GM18498 (cell line): Measurements from ENCODE around the gene MLYCD.

ENCODE experiments used
- ATAC-seq: cut with Tn5 transposase; IDR thresholded peaks from one replicate; pipeline ENCODE4 v1.9.1; 2021; ENCODE audit warnings: mild to moderate bottlenecking, moderate library complexity; ENCODE audit not compliant: unreplicated experiment

MLYCD gene

DNA sequence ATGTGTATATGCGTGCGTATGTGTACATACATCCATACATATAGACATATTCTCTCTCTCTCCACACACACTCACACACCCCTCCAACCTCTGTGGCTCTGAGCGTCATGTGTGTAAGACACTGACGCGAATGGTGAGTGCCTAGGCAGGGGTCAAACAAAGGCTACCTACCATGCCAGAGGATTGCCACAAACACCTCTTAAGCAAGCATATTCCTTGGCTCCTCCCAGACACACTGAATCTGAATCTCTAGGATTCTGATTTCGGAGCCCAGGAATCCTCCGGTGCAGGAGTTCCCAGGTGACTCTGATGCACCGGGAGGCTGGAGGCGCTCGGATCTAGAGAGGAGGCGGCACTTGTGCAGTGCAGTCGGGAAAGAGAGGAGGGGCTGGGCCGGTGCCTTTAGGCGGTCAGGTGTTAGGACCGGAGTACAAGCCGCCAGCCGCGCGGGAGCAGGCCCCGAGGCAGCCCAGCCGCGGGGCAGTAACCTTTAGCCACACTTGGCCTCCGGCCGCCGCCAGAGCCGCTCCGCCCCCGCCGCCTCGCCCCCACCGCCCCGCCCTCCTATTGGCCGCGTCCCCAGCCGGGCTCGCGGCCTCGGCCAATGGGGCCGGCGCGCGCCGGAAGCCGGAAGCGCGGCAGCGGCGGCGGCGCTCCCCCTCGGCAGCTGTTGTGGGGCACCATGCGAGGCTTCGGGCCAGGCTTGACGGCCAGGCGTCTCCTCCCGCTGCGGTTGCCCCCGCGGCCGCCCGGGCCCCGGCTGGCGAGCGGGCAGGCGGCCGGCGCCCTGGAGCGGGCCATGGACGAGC lies at the start of gene MLYCD:
Gene MLYCD, plus strand, starts transcription at position 653 of the 809 bp plus-strand sequence. Its CDS starts 30 bp downstream, at position 683.
- peak; percentile 93 for ATAC-seq

DNA sequence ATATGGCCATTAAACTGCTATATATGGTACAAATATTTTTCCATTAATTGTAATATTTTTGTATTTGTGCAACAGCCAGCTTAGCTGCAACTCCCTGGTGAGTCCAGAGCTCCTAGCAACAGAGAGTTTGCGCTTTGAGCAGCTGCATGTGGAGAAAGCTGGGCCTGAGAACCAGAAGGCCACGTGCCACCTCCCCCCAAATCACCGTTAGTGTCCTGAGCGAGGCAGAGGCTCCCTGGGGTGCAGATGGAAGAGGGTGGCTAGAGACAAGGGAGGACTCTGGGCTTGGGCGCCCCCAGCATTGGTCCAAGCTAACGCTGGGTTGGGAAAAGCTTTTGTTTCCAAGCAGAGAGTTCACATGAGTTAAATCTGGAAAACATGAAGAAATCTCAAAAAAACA lies 49.5 kb upstream of the MLYCD start:
- no peak for ATAC-seq

DNA sequence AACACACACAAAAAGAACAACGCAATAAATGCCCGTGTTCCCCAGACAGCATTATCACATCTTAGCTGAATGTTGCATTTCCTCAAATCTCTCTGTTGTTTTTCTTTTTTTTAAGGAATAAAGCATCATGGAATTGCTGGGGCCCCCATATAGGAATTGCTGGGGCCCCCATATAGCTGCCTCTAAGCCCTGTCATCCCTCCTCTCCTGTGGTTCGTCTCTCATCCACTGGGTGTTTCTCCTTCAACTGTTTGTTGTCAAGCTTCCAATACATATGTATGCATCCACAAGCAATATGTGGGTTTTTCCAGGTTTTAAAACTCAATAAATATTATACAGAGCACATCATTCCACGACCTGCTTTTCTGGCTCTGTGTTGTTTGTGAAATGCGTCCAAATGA lies 48.0 kb upstream of the MLYCD start:
- ATAC-seq: no peak

DNA sequence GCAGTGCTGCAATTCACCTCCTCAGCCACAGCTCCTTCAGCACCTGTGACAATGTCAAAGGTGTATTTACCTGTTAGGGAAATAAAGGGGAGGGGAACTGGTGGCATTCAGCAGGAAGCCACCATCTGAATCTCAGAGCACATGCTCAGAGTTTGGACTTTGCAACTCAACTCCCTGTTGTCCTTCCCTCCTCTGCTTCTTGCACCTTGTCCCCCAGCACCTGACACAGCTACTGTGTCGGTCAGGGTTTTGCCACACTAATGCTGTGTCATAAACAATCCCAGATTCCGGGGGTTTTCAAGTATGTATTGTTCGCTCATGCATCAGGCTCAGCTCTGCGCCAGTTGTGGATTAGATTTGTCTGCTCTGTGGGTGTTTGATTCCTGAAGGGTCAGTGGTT lies 47.4 kb upstream of the MLYCD start:
- ATAC-seq: no peak

DNA sequence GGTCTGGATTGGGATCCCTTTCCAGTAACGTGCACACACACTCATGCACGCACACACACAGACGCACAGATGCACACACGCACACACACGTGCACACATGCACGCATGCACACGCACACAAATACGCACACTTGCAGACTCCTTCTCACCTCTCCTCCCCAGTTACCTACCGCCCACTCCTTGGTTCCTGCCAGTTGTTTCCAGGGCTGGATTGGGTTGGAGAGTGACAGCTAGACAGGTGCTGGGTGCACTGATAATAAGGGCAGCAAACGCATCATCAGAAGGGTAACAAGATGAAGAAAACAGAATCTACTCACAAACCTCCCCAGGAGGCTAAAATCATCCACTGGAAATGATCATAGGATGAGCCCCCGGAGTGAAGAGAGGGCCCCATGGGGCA lies 46.1 kb upstream of the MLYCD start:
- ATAC-seq: no peak

DNA sequence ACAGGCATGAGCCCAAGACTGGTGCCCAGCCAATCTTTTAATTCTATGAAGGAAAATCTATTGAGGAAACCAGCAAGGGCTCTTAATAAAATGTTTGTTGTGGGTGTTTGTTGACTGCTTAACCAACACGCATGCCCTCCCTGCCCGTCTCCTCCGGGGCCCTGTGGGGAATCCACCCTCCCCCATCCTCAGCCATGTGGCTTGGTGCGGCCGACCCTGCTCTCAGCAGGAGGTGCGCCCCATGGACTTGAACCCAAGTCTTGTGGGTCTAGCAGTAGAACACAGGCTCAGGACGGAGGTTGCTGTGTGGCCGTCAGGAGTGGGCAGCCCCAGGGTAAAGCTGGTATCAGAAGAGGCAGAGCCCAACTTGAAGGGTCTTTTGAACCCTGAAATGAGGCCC lies 45.1 kb upstream of the MLYCD start:
- no peak for ATAC-seq

DNA sequence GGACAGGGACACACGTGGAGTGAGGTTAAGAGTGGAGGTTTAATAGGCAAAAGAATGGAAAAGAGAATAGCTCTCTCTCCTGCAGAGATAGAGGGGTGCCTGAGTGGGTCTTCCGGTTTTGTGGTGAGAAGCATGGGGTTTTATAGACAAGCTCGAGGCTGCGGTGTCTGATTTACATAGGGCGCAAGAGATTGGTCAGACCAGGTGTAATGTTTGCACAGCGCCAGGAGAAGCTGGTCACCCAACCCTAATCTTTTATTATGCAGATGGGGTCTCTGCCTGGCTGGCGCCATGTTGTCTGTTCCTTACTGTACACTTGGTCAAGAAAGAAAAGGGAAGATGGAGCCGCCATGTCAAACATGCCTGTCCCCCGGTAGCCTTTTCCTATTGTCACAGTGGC lies 44.5 kb upstream of the MLYCD start:
- no peak for ATAC-seq

DNA sequence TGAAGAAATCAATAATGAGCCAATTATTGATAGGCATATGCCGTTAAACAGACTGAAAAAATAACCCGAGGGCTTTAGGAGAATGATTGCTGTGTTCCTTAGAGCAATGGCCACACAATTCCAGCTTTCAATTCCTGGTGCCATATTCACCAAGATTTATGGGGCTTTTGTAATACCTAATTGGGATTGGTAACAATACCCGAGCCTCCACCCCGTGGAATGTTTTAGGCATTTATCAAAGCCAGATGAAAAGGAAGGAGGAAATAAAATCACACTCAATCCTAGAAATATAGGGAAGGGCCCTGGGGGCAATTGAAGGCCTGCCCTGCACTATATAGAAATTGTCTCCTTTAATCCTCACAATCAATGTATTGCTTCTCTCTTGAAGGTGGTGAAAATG lies 42.1 kb upstream of the MLYCD start:
- no peak for ATAC-seq

DNA sequence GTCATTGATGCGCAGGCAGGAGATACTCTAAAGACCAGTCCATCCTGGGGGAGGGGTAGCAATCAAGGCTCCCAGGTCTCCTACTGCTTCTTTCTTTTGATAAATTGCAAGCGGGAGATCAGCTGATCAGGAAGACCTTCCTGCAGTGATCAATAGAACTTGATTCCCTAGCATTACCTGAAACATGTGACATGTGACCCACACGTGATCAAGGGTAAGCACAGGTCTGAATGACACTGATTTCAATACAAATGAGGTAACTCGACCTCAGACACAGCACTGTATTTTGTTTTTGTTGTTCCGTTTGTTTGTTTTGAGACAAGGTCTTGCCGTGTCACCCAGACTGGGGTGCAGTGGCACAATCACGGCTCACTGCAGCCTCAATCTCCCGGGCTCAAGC lies 39.6 kb upstream of the MLYCD start:
- no peak for ATAC-seq

DNA sequence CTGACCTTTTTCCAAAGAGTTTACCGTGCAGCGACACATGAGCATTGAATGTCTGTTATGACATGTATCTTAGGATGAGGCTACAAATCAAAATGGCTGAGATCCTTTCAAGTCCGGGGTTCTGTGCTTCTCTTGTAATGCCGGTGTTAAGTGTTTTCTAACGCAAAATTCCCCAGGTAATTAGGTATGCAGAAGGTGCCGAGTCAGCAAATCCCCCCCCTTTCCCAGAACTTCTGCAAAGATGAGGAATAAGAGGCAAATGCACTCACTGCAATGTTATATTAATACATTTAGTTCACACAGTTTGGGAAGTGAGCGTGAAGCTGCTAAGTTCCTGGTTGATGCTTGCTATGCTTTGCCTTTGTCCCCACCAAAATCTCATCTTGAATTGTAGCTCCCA lies 36.3 kb upstream of the MLYCD start:
- ATAC-seq: no peak

DNA sequence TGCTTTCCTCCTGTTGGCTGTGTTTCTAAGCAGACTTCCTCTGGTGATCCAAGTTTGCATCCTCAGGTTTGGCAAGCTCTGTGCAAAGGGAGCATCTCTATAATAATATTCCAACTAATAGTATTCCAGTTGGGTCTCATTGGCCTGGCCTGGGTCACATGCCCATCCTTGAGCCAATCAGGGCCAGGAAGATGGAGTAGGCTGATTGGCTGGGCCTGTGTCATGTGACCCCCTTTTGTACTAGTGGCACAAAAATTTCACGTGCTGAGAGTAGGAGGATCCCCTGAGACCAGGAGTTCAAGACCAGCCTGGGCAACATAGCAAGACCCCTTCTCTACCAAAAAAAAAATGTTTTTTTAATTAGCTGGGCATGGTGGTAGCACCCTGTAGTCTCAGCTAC lies 35.2 kb upstream of the MLYCD start:
- no peak for ATAC-seq

DNA sequence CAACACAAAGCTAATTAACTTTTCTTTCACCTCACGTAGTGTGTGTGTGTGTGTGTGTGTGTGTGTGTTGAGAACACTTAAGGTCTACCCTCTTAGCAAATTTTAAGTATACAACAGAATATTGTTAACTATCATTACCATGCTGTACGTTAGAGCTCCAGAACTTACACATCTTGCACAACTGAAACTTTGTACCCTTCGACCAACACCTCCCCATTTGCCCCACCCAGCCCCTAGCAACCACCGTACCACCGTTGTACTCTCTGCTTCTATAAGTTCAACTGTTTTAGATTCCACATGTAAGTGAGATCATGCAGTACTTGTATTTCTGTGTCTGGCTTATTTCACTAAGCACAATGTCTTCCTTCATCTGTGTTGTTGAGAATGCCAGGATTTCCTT lies 28.1 kb upstream of the MLYCD start:
- ATAC-seq: no peak

DNA sequence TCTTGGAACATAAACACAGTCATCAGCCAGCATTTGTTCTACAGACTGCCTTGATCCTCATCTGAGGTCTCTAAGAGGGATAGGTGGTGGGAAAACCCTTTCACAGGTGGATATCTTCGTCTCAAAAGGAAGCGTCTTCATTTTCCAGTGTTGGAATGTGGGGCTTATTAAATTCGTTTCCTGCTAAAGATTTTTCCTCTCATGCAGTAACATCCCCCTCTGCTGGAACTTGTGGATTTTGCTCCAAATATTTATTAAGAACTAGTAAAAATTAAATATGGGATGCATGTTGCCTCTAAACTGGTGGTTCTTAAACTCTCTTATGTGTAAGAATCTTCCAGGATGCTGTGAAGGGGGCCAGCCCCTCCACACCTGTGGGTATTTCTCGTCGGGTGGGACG lies 20.1 kb upstream of the MLYCD start:
- no peak for ATAC-seq

DNA sequence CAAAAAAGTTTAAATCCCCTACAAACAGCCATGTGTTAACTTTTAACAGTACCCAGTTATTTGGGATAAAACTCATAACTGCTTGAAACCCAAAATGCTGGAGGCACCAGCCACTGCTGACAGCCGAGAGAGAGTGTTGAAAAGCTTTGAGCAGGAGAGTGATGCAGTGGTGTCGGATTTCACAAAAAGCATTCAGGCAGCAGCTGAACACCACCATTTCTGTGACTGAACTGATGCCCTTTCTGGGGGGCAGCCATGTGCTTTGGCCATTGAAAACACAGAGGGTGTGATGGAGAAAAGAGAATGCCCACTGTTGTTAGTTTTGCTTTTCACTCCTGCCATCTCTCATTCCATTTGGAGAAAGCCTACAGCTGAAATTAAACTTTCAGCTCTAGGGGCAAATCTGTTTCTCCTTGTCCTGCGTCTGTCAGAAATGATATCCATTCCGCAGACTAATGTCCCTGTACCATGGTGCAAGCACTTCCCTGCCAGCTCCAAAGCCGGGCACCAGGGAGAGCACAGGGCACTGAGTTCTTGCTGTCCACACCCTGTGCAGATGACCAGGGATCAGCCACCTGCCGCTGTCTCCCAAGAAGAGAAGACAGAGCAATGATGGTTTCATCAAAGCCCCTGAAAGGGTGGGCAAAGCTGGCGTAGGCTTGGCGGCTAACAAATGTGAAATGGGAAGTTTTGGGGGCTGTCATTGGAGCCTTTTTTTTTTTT lies 16.6 kb upstream of the MLYCD start:
- no peak for ATAC-seq

DNA sequence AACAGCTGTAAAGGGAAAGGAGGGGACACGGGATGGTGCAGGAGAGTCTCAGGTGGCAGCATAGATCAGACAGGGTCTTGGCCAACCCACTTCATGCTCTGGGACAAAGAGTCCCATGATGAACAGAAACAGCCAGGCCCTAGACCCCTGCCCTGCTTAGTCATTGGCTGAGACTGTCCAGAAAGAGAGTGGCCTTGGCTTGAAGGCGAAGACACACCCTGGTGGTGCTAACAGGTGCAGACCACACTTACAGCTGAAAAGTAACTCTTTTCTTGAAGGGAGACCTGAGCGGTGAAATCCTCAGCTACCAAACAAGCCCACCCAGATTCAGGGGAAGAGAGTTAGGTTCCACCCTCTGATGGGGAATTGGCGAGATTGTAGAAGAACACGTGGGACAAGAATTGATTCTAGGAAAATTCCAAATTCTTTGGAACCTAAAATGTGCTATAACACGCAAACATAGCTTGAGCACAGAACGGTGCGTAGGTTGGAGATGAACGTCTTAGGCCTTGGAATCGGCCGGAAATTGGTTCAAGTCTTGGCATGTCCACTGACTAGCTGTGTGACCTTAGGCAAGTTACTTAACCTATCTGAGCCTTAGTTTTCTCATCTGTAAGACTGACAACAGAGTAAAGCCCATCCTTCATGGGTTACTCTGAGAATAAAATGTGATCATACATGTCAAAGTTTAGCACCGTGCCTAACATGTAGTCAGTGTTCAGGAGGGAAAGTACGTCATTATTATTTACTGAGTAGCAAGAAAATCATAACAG lies 12.5 kb upstream of the MLYCD start:
- no peak for ATAC-seq

DNA sequence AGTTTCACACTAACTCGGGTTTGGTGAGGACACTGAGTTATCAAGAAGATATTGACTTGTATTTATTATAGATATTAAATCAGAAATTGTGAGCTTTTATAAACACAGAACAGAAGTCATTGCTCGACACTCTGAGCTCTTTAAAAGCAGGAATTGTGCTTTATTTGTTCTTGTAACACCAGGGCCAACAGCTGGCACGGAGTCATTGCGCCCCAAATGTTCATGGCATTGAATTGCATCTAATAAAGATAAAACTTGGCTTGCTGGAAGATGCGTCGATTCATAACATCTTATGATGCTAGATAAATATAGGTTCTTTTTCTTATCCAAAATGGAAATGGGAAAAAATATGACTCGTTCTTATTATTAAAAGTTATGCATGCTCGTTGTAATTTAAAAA lies 11.8 kb upstream of the MLYCD start:
- ATAC-seq: no peak

DNA sequence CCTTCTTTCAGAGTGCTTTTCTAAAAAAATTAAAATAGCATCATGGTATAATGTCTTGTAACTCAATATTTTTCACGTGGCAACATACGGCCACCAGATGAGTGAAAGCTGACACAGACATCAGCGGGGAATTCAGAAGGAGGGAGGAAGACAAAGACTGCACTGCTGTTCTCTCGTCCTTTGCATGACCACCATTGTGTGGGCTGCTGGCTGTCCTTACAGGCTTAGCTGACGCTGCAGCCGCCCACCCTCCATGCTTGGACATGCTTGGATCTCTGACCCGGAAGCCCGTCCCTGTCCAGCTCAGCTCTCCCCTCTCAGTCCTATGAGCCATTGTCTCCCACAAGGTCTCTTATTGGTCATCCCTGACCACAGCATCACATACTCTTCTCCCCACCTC lies 11.4 kb upstream of the MLYCD start:
- no peak for ATAC-seq

DNA sequence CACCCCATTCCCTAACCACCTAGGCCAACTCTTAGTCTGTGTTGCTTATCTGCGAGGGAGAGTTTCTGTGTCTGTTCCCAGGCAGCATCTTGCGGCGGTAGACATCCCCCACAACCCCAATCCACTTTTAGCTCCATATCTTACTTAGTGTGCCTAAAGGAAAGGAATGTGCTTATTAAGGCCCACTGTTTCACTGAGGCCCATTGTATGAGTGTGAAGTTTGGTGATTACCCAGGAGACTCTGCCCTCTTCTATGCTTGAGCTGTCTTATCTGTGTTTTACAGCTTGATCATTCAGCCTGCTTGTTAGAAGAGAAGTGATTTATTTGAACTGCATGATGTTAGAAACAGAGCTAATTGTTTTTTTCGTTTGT lies 10.3 kb upstream of the MLYCD start:
- ATAC-seq: no peak

DNA sequence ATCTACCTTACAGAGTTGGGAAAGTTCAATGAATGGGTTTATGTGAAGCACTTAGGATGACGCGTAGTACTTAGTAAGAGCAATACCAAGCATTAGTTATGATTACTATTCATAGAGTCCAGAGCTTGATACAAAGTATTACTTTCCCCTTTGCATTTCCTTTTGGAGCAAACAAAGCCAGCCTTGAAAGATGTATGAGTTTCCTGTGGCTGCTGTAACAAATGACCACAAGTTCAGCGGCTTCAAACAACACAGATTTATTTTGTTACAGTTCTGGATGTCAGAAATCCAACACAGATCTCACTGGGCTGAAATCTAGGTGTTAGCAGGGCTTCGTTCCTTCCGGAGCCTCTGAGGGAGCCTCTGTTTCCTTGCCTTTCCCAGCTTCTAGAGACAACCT lies 8.6 kb upstream of the MLYCD start:
- ATAC-seq: no peak

DNA sequence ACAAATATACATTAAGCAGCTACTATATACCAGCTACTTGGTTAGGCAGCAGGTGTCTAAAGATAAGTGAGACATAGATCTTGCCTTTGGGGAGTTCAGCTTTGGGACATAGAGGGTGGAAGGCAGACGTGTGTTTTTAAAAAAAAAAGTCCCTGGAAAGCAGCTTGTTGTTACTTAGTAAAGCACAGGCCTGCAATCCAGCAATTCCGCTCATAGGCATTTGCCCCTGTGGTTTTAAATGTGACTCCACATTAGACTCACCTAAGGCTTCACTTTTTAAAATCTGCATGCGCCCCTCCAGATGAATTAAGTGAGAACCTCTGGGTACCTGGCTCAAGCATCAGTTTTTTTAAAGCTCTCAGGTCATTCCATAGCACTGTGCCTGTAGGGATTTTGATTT lies 7.2 kb upstream of the MLYCD start:
- no peak for ATAC-seq

DNA sequence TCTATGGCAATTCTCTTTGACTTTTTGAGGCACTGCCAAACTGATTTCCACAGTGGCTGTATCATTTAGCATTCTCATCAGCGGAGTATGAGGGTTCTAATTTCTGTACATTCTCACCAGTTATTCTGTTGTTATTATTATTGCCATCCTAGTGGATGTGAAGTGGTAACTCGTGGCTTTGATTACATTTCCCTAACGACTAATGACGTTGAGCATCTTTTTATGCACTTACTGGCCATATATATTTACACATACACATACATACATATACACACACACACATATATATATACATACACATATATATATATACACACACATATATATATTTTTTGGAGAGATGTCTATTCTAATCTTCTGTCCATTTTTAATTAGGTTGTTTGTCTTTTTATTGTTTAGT lies 3.7 kb upstream of the MLYCD start:
- no peak for ATAC-seq

DNA sequence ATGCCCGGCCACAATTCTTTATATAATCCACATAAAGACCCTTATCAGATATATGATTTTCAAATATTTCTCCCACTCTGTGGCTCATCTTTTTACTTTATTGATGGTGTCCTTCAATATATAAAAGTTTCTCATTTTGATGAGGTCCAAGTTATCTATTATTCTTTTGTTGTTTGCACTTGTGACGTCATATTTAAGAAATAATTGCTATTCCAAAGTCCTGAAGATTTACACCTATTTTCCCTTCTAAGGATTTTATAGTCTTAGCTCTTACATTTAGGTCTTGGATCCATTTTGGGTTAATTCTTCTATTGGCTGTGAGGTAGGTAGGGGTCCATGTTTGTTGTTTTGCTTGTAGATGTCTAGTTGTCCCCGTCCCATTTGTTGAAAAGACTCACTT lies 3.0 kb upstream of the MLYCD start:
- no peak for ATAC-seq
